Measurements from ENCODE around the gene KCTD2. TPM values are rescaled to one million over a fixed set of nuclear protein-coding genes. Genes with fewer than 3 reads are reported as not detected.

The KCTD2 gene
- total RNA-seq, 2 donors from 2014 or later: 18.7 to 22.7 TPM

DNA sequence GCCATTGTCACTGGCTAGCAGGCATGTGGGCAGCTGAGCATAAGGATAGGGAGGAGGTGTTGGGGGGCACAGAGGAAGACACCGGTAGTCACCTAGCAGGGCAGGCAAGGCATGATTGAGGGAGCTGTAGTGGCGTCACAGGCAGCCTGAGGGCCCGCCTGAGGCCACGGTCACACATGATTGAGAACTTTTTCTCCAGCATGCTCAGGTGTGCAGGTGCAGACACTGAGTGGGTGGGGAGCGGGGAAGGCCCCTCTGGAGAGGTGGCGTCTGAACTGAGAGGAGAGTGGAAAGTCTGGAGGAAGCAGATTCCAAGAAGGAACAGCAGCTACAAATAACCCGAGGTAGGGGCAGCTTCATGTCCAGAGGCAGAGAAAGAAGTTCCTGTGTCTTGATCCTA, 51.8 kb downstream of the KCTD2 start:
- no peak for ATAC-seq (ENCODE audit: insufficient number of reproducible peaks, low FRiP score, low read depth)
- Histone ChIP-seq H3K4me1 (ENCODE audit: control insufficient read depth in 1 of 2, low read depth in 2 of 2) (no peaks in the 10 kb centered on the region), H3K27ac (no peak overlapping the region), H3K9me3 (no peaks in the 10 kb centered on the region), H3K4me3 (no peak overlapping the region), H3K27me3 (replicated peaks; ENCODE audit: insufficient read depth) (no peaks in the 10 kb centered on the region), H3K36me3 (no peaks in the 10 kb centered on the region)
- DNase-seq (ENCODE audit: low spot score): no peak
- no peak for TF ChIP-seq CTCF (IDR thresholded peaks at IDR 0.05)

GRCh38 chr17:75099881-75100595, 53.0 kb downstream of the KCTD2 start:
- Histone ChIP-seq H3K27ac (no peak overlapping the region), H3K4me1 (ENCODE audit: control insufficient read depth in 1 of 2, low read depth in 2 of 2) (no peaks in the 10 kb centered on the region), H3K4me3 (no peak overlapping the region), H3K9me3 (no peaks in the 10 kb centered on the region), H3K36me3 (no peaks in the 10 kb centered on the region), H3K27me3 (replicated peaks; ENCODE audit: insufficient read depth) (no peaks in the 10 kb centered on the region)
- TF ChIP-seq CTCF (IDR thresholded peaks at IDR 0.05): no peak
- no peak for ATAC-seq (ENCODE audit: insufficient number of reproducible peaks, low FRiP score, low read depth)
- DNase-seq (ENCODE audit: low spot score): no peak

GRCh38 chr17:75102385-75102821, 55.4 kb downstream of the KCTD2 start:
- DNase-seq (ENCODE audit: low spot score) (no peak), ATAC-seq (ENCODE audit: insufficient number of reproducible peaks, low FRiP score, low read depth) (no peak)
- Histone ChIP-seq H3K9me3 (no peaks in the 10 kb centered on the region), H3K36me3 (no peaks in the 10 kb centered on the region), H3K27ac (no peak overlapping the region), H3K4me1 (ENCODE audit: control insufficient read depth in 1 of 2, low read depth in 2 of 2) (no peaks in the 10 kb centered on the region), H3K27me3 (replicated peaks; ENCODE audit: insufficient read depth) (no peaks in the 10 kb centered on the region), H3K4me3 (no peak overlapping the region)
- TF ChIP-seq CTCF (IDR thresholded peaks at IDR 0.05): no peak

- Histone ChIP-seq H3K9me3 (no peaks in the 10 kb centered on the region), H3K27ac (no peak overlapping the region), H3K4me3 (no peak overlapping the region), H3K36me3 (no peaks in the 10 kb centered on the region), H3K27me3 (replicated peaks; ENCODE audit: insufficient read depth) (no peaks in the 10 kb centered on the region), H3K4me1 (ENCODE audit: control insufficient read depth in 1 of 2, low read depth in 2 of 2) (peaks cover 0 to under 1% of the 10 kb centered on the region in 2 donors)
- TF ChIP-seq CTCF (IDR thresholded peaks at IDR 0.05): no peak
- ATAC-seq (ENCODE audit: insufficient number of reproducible peaks, low FRiP score, low read depth) (no peak), DNase-seq (ENCODE audit: low spot score) (no peak)
These were observed 56.9 kb downstream of the KCTD2 start for GRCh38 chr17:75103601-75104554.
